NT2/D1 (cell line): ENCODE results near the gene HDAC8.

Experiments used
- DNase-seq: peaks from one replicate; pipeline ENCODE4 v3.0.0-alpha.2; 2011; ENCODE audit warnings: low read depth, low spot score
- H3K27me3 ChIP-seq: 2 replicates; pipeline ENCODE4 v1.6.0; 2011; ENCODE audit warnings: mild to moderate bottlenecking; ENCODE audit not compliant: insufficient read length, insufficient read depth
- H3K36me3 ChIP-seq: 2 replicates; pipeline ENCODE4 v1.6.1; 2011; ENCODE audit warnings: mild to moderate bottlenecking, low read length, mixed read lengths; ENCODE audit not compliant: insufficient read depth, insufficient read length
- H3K4me1 ChIP-seq: 2 replicates; pipeline ENCODE4 v1.5.1; 2011; ENCODE audit not compliant: insufficient read depth, insufficient read length
- H3K4me3 ChIP-seq: 2 replicates; pipeline ENCODE4 v1.5.1; 2011; ENCODE audit warnings: low read depth; ENCODE audit not compliant: insufficient read length
- H3K9ac ChIP-seq: 2 replicates; pipeline ENCODE4 v1.6.0; 2011; ENCODE audit warnings: low read depth; ENCODE audit not compliant: insufficient read length
- H3K9me3 ChIP-seq: 2 replicates; pipeline ENCODE4 v1.5.1; 2011; ENCODE audit warnings: mild to moderate bottlenecking, low read length; ENCODE audit not compliant: insufficient read depth
- SUZ12 ChIP-seq: IDR thresholded peaks from 2 replicates; pipeline ENCODE4 v1.6.1; 2011; ENCODE audit not compliant: insufficient read length, insufficient read depth; ENCODE audit errors: extremely low read depth
- YY1 ChIP-seq: IDR thresholded peaks from 2 replicates; pipeline ENCODE4 v1.6.1; 2011; ENCODE audit not compliant: insufficient read length, insufficient read depth
- ZNF274 ChIP-seq: IDR thresholded peaks from 2 replicates; pipeline ENCODE4 v1.6.1; 2011; ENCODE audit warnings: mild to moderate bottlenecking, low read depth, low read length

HDAC8 gene

DNA sequence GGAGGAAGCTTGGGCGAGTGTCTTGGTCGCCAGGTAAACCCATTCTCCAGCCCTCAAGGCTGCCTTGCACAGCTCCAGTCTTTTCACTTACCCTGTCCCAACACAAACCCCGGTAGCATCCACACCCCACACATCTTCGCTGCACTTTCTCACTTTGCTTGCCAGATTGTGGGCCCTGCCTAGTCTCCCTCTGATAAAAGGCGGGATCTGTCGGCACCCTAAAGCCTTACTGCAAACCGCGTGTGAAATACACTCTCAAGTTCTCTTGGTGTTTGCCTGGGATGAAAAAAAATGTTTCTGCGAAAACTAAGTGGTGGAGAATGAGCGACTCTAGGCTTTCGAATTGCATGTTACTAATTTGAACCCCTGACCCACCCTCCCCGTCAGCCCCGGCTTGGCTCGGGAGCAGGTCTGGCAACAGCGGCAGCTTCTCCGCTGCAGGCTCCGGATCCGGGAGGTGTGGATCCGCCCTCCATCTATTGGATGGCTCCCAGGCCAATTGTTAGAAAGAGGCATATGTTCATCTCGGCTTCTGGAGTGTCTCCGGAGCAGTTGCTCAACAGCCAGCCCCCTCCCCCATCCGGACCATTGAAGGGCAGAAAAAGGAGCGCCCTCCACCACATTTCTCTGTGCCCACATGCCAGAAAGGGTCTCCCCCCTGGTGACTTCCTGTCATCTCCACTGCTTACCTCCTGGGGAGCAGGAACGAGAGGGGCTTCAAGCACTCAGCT lies 263.9 kb downstream of the HDAC8 start:
- peak; percentile 72 for DNase-seq
- Histone ChIP-seq H3K9me3 (no peaks in the 10 kb centered on the region), H3K4me1 (no peaks in the 10 kb centered on the region), H3K36me3 (no peaks in the 10 kb centered on the region), H3K9ac (peak overlapping the region; percentile 21), H3K27me3 (peaks cover 63% of the 10 kb centered on the region), H3K4me3 (peak overlapping the region; percentile 3)
- TF ChIP-seq YY1 (no peak), ZNF274 (no peak), SUZ12 (no peak)

DNA sequence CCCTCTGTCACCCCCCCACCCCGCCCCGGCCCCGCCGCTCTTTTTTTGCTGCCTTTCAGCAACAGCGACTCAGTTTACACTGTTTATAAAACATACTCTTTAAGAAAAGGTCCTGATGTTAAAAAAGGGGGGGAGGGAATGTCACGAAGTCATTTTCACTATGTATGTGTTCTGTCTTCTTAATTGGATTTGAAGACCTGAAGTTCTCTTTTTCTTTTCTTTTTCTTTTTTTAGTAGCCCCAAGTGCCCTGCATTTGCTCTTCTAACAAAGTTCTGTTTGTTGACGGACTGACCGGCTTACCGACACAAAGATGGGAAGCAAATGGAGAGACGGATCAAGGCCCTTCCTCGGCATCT lies 264.5 kb downstream of the HDAC8 start:
- no peak for DNase-seq
- H3K36me3 ChIP-seq, result no peaks in the 10 kb centered on the region
- H3K27me3 ChIP-seq, result peaks cover 64% of the 10 kb centered on the region
- no peaks in the 10 kb centered on the region for H3K9me3 ChIP-seq
- no peak overlapping the region for H3K4me3 ChIP-seq
- TF ChIP-seq YY1 (no peak), SUZ12 (no peak)
- H3K9ac ChIP-seq, result peak overlapping the region; percentile 21
- H3K4me1 ChIP-seq, result no peaks in the 10 kb centered on the region

DNA sequence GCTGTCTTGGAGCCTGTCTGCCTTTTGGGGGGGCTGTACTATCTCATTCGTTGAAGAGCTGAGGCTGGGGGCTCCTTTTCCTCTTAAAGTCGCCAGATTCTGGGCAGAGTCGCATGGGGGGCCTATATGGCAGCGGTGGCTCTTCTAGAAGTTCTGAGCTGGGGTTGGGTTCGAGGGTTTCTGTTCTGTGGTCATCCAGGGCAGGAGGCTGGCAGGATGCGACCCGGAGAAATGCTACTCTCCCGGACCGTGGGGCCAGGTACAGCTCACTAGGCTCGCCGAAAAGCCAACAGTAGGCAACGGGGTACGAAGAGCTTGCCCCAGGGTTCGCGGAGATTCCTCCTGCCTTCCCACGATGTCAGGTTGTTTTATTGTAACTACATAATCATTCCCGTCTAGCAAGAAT lies 265.0 kb downstream of the HDAC8 start:
- no peaks in the 10 kb centered on the region for H3K4me1 ChIP-seq
- TF ChIP-seq SUZ12, result peak; percentile 88
- TF ChIP-seq YY1, result no peak
- TF ChIP-seq ZNF274, result no peak
- no peak overlapping the region for H3K4me3 ChIP-seq
- no peak for DNase-seq
- peaks cover 69% of the 10 kb centered on the region for H3K27me3 ChIP-seq
- H3K36me3 ChIP-seq, result no peaks in the 10 kb centered on the region
- no peak overlapping the region for H3K9ac ChIP-seq
- H3K9me3 ChIP-seq, result no peaks in the 10 kb centered on the region

DNA sequence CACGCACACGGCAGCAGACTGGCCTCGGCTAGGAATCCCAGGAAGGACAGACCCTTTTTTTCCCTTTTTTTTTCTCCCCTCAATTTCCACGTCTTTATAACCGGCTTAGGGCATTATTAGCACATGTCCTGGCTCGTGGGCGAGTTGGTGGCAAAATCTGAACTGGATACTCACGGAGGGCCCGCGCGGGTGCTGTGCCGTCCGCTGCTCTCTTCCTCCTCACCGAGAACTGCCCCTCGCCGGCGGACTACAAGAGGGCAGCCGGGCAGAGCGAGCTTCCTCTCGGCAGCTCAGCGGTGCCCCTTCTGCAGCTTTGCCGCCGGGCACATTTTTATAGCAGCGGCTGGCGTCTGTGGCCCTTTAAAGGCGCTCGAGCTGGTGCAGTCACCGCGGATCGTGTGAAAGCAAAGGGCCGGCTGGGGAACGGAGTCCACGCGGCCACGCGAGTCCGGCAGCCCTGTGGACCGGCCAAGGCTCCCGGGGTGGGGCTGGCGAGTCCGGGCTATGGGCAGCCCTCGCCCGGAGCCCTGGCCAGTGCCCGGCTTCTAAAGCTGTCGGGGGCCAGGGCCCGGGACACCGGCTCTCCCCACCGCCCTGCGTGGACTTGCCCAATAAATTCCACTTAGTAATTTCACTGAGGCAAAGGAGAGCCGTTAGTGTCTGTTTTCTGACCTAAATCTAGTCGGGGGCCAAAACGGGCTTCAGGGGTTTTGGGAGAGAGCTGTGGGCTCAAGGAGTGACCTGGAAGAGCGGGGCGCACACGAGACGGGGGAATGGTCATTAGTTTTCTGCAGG lies 265.6 kb downstream of the HDAC8 start:
- Histone ChIP-seq H3K9ac (peak overlapping the region; percentile 44), H3K4me1 (no peaks in the 10 kb centered on the region), H3K9me3 (no peaks in the 10 kb centered on the region), H3K4me3 (peak overlapping the region; percentile 42), H3K36me3 (no peaks in the 10 kb centered on the region), H3K27me3 (peaks cover 75% of the 10 kb centered on the region)
- TF ChIP-seq SUZ12 (no peak), ZNF274 (no peak), YY1 (no peak)
- DNase-seq, result peak; percentile 56

DNA sequence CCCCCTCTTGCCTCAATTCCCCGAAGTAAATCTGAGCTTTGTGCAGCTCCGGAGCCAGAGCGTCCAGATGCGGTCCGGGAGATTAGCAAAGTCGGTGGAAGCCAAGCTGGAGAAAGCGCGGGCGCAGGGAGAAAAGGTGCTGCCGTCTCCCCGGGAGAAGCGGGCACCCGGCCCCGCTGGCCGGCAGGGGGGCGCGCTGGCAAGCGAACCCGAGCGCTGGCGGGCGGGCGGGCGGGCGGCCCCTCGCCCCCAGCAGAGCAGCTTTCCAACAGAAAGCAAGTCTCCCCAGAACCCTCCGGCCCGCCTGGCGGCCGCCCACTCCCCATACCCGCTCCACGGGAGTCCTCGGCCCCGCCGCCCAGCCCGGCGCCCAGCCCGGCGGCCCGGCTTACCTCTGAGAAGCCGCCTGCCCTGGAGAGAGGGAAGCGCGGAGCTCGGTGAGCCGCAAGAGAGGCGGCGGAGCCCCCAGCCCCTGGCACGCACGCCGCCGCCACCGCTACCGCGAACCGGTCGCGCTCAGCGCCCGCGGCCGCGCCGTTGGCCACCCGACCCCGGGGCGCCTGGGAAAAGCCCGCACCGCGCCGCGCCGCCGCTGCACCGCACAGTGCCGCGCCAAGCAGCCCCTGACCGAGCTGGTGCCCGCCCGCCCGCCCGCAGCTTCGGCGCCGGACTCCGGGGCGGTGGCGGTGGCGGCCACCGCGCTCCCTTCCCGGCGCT lies 266.4 kb downstream of the HDAC8 start:
- H3K9ac ChIP-seq, result peak overlapping the region; percentile 56
- peaks cover 83% of the 10 kb centered on the region for H3K27me3 ChIP-seq
- no peaks in the 10 kb centered on the region for H3K4me1 ChIP-seq
- H3K9me3 ChIP-seq, result no peaks in the 10 kb centered on the region
- no peak for TF ChIP-seq ZNF274
- TF ChIP-seq YY1, result no peak
- no peak for TF ChIP-seq SUZ12
- DNase-seq, result no peak
- H3K4me3 ChIP-seq, result peak overlapping the region; percentile 54
- no peaks in the 10 kb centered on the region for H3K36me3 ChIP-seq

DNA sequence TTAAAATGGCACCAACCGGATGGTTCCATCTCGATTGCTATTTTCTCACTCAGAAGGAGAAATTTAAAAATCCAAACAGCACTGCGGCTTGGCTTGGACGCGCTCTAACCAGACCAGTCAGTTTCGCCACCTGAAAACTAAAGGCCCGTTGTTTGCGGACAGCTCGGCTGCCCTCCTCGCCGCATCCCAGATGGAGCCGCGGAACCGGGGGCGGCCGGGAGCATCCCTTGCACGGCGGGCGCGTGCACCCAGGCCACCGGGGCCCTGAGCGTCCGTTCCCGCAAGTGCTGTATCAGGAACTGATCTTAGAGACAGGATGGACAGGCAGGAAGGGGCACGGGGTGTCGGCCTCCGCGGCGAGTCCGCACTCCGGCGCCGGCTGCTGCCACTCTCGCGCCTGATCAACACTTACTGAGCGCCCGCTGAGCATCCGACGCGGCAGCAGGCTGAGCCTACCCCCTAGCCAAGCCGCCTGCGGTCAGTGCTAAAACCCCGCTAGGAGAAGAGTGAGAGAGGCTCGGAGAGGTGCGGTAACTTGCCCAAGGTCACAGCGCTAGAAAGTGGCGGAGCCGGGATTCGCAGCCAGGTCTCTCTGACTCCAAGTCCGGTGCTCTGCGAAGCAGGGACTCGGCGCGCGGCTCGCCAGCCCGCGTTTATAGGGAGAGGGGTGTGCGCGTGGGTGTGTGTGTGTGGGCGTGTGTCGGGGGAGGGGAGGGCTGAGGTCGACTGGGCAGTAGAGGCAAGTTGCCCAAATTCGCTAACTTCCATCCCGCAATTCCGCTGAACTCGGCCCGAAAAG lies 267.2 kb downstream of the HDAC8 start, which contains the start of gene CITED1:
Gene CITED1, minus strand, starts transcription at position 629 of the 799 bp plus-strand sequence. CDS start 3,045 bp downstream, outside the sequence.
- TF ChIP-seq SUZ12 (no peak), YY1 (no peak), ZNF274 (no peak)
- Histone ChIP-seq H3K36me3 (no peaks in the 10 kb centered on the region), H3K9ac (peak within 1 kb of the TSS; percentile 57), H3K4me3 (peak within 1 kb of the TSS; percentile 54), H3K4me1 (no peaks in the 10 kb centered on the region), H3K9me3 (no peaks in the 10 kb centered on the region), H3K27me3 (peaks cover 91% of the 10 kb centered on the region)
- DNase-seq, result no peak
